HEK293 (cell line): ENCODE measurements around the gene SCUBE1.

ENCODE experiments used
- CTCF ChIA-PET: fragments of 350-600 bp; formaldehyde crosslinking; extraction: SDS; loops from one replicate; lab custom pipeline; 2021; ENCODE audit warnings: antibody characterized with exemption; lab: Yijun Ruan, JAX
- POLR2A ChIA-PET: fragments of 300-600 bp; formaldehyde crosslinking; extraction: SDS; loops from one replicate; lab custom pipeline; 2020; ENCODE audit warnings: antibody characterized with exemption, inconsistent platforms; lab: Yijun Ruan, JAX
- H3K27ac ChIP-seq: fragments of 200-500 bp; sonication (Bioruptor generic); 2 replicates; pipeline ENCODE4 v1.5.1; 2014; ENCODE audit warnings: low read depth, low read length, control low read depth, inconsistent platforms; ENCODE audit errors: extremely low read depth
- H3K36me3 ChIP-seq, 2 experiments: fragments of 200-500 bp in 1 of 2; sonication (Bioruptor generic) in 1 of 2; 1 replicate in 1 of 2; 2 replicates in 1 of 2; pipeline ENCODE4 v1.5.1; 2014 to 2017; ENCODE audit warnings: inconsistent platforms in 2 of 2, low read length in 2 of 2; ENCODE audit not compliant: control insufficient read depth in 2 of 2, insufficient read depth in 1 of 2
- H3K4me1 ChIP-seq: fragments of 200-500 bp; sonication (Bioruptor generic); 2 replicates; pipeline ENCODE4 v1.5.1; 2014; ENCODE audit warnings: mild to moderate bottlenecking, low read length, inconsistent platforms; ENCODE audit not compliant: control insufficient read depth, insufficient read depth
- H3K4me3 ChIP-seq: 2 replicates; pipeline ENCODE4 v1.5.1; 2011; ENCODE audit warnings: low read depth, mild to moderate bottlenecking, control low read depth, low read length, moderate library complexity
- H3K9me3 ChIP-seq: fragments of 200-500 bp; sonication (Bioruptor generic); 2 replicates; pipeline ENCODE4 v1.5.1; 2014; ENCODE audit warnings: low read depth, low read length, inconsistent platforms; ENCODE audit not compliant: control insufficient read depth, insufficient read depth
- EGR2 ChIP-seq: fragments of 450-650 bp; formaldehyde crosslinking; IDR thresholded peaks from 2 replicates; pipeline ENCODE4 v1.5.1; 2016; ENCODE audit warnings: low read depth, missing biosample characterization, missing genetic modification characterization
- KLF1 ChIP-seq: fragments of 450-650 bp; formaldehyde crosslinking; IDR thresholded peaks from 2 replicates; pipeline ENCODE4 v1.5.1; 2016; ENCODE audit warnings: missing biosample characterization, missing genetic modification characterization
- KLF9 ChIP-seq: fragments of 450-650 bp; formaldehyde crosslinking; IDR thresholded peaks from 2 replicates; pipeline ENCODE4 v1.5.1; 2016; ENCODE audit warnings: missing biosample characterization, missing genetic modification characterization, low read depth
- PRDM1 ChIP-seq: fragments of 450-650 bp; formaldehyde crosslinking; IDR thresholded peaks from 2 replicates; pipeline ENCODE4; 2016; ENCODE audit warnings: missing biosample characterization, missing genetic modification characterization
- PRDM10 ChIP-seq: fragments of 450-650 bp; formaldehyde crosslinking; IDR thresholded peaks from 2 replicates; pipeline ENCODE4 v1.5.1; 2016; ENCODE audit warnings: missing biosample characterization, missing genetic modification characterization
- REPIN1 ChIP-seq: fragments of 450-650 bp; formaldehyde crosslinking; IDR thresholded peaks from 2 replicates; pipeline ENCODE4 v1.5.1; 2017; ENCODE audit warnings: missing biosample characterization, missing genetic modification characterization, low read depth
- SP7 ChIP-seq: fragments of 450-650 bp; formaldehyde crosslinking; IDR thresholded peaks from 2 replicates; pipeline ENCODE4 v1.5.1; 2016; ENCODE audit warnings: missing biosample characterization, missing genetic modification characterization
- TCF7L2 ChIP-seq: IDR thresholded peaks from 2 replicates; pipeline ENCODE4 v1.6.1; 2011; ENCODE audit warnings: low read depth, mild to moderate bottlenecking, inconsistent platforms, low read length, moderate library complexity, borderline replicate concordance
- ZBTB26 ChIP-seq: fragments of 450-650 bp; formaldehyde crosslinking; optimal IDR thresholded peaks from 2 replicates; pipeline ENCODE3; 2016; ENCODE audit warnings: missing biosample characterization, mild to moderate bottlenecking, missing genetic modification characterization
- ZNF175 ChIP-seq: fragments of 450-650 bp; formaldehyde crosslinking; IDR thresholded peaks from 2 replicates; pipeline ENCODE4 v1.5.1; 2016; ENCODE audit warnings: missing biosample characterization, missing genetic modification characterization
- ZNF202 ChIP-seq: fragments of 450-650 bp; formaldehyde crosslinking; IDR thresholded peaks from 2 replicates; pipeline ENCODE4 v1.5.1; 2016; ENCODE audit warnings: missing biosample characterization, missing genetic modification characterization, borderline replicate concordance
- ZNF600 ChIP-seq: fragments of 450-650 bp; formaldehyde crosslinking; IDR thresholded peaks from 2 replicates; pipeline ENCODE4 v1.5.1; 2016; ENCODE audit warnings: missing biosample characterization, missing genetic modification characterization
- ZNF654 ChIP-seq: fragments of 450-650 bp; formaldehyde crosslinking; IDR thresholded peaks from 2 replicates; pipeline ENCODE4 v1.5.1; 2016; ENCODE audit warnings: low read depth, missing biosample characterization, missing genetic modification characterization
- ZSCAN30 ChIP-seq: fragments of 450-650 bp; IDR thresholded peaks from 2 replicates; pipeline ENCODE4 v1.5.1; 2018; ENCODE audit warnings: missing biosample characterization, mild to moderate bottlenecking, missing genetic modification characterization, moderate library complexity
- TF ChIP-seq, protein P1 (sequence below): fragments of 450-650 bp; formaldehyde crosslinking; IDR thresholded peaks from 2 replicates; pipeline ENCODE4 v1.5.1; 2016; ENCODE audit warnings: missing biosample characterization, missing genetic modification characterization
- TF ChIP-seq, protein P2 (sequence below): fragments of 450-650 bp; formaldehyde crosslinking; IDR thresholded peaks from 2 replicates; pipeline ENCODE4 v1.5.1; 2016; ENCODE audit warnings: missing biosample characterization, missing genetic modification characterization
- TF ChIP-seq, protein P3 (sequence below): fragments of 450-650 bp; formaldehyde crosslinking; IDR thresholded peaks from 2 replicates; pipeline ENCODE4 v1.5.1; 2016; ENCODE audit warnings: missing biosample characterization, missing genetic modification characterization
- TF ChIP-seq, protein P4 (sequence below): fragments of 450-650 bp; formaldehyde crosslinking; IDR thresholded peaks from 2 replicates; pipeline ENCODE4 v1.5.1; 2016; ENCODE audit warnings: missing biosample characterization, missing genetic modification characterization
- TF ChIP-seq, protein P5 (sequence below): fragments of 450-650 bp; formaldehyde crosslinking; IDR thresholded peaks from 2 replicates; pipeline ENCODE4 v1.5.1; 2016; ENCODE audit warnings: missing biosample characterization, missing genetic modification characterization

The SCUBE1 gene

GRCh38 chr22:43389227-43389836 lies 46.2 kb upstream of the SCUBE1 start (continued):
- TF ChIP-seq ZNF202 (tag by site-specific recombination) (no peak), PRDM10 (tag by site-specific recombination) (no peak)
- TF ChIP-seq, all 188 proteins: peak for 0

- CTCF ChIA-PET, result interaction anchor here (0.5 to 10.2 kb wide), 21 partner anchors 9 to 1238 kb away, joined by 3 to 152 read pairs (median 5); no protein-coding TSS in a partner anchor
- TF ChIP-seq ZSCAN30 (tag by site-specific recombination) (0 out of 2 replicates have a peak, but pooled peaks have one; percentile 30), ZNF175 (tag by site-specific recombination) (no peak), REPIN1 (tag by site-specific recombination) (no peak), ZBTB26 (tag by site-specific recombination) (peak; percentile 34), ZNF600 (peak; percentile 99), KLF9 (tag by site-specific recombination) (peak; percentile 62), SP7 (tag by site-specific recombination) (peak; percentile 27; the same call in 1 of the 2 replicates), PRDM1 (tag by site-specific recombination) (no peak), KLF1 (tag by site-specific recombination) (peak; percentile 64), ZNF654 (tag by site-specific recombination) (peak; percentile 92), TCF7L2 (no peak), EGR2 (peak; percentile 35)
- TF ChIP-seq, protein P1, sequence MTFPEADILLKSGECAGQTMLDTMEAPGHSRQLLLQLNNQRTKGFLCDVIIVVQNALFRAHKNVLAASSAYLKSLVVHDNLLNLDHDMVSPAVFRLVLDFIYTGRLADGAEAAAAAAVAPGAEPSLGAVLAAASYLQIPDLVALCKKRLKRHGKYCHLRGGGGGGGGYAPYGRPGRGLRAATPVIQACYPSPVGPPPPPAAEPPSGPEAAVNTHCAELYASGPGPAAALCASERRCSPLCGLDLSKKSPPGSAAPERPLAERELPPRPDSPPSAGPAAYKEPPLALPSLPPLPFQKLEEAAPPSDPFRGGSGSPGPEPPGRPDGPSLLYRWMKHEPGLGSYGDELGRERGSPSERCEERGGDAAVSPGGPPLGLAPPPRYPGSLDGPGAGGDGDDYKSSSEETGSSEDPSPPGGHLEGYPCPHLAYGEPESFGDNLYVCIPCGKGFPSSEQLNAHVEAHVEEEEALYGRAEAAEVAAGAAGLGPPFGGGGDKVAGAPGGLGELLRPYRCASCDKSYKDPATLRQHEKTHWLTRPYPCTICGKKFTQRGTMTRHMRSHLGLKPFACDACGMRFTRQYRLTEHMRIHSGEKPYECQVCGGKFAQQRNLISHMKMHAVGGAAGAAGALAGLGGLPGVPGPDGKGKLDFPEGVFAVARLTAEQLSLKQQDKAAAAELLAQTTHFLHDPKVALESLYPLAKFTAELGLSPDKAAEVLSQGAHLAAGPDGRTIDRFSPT (tag by site-specific recombination), result 0 out of 2 replicates have a peak, but pooled peaks have one; percentile 48
- TF ChIP-seq, protein P2, sequence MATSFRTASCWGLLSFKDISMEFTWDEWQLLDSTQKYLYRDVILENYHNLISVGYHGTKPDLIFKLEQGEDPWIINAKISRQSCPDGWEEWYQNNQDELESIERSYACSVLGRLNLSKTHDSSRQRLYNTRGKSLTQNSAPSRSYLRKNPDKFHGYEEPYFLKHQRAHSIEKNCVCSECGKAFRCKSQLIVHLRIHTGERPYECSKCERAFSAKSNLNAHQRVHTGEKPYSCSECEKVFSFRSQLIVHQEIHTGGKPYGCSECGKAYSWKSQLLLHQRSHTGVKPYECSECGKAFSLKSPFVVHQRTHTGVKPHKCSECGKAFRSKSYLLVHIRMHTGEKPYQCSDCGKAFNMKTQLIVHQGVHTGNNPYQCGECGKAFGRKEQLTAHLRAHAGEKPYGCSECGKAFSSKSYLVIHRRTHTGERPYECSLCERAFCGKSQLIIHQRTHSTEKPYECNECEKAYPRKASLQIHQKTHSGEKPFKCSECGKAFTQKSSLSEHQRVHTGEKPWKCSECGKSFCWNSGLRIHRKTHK, result no peak
- TF ChIP-seq, protein P3, sequence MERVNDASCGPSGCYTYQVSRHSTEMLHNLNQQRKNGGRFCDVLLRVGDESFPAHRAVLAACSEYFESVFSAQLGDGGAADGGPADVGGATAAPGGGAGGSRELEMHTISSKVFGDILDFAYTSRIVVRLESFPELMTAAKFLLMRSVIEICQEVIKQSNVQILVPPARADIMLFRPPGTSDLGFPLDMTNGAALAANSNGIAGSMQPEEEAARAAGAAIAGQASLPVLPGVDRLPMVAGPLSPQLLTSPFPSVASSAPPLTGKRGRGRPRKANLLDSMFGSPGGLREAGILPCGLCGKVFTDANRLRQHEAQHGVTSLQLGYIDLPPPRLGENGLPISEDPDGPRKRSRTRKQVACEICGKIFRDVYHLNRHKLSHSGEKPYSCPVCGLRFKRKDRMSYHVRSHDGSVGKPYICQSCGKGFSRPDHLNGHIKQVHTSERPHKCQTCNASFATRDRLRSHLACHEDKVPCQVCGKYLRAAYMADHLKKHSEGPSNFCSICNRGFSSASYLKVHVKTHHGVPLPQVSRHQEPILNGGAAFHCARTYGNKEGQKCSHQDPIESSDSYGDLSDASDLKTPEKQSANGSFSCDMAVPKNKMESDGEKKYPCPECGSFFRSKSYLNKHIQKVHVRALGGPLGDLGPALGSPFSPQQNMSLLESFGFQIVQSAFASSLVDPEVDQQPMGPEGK (tag by site-specific recombination), result peak; percentile 76
- TF ChIP-seq, protein P4, sequence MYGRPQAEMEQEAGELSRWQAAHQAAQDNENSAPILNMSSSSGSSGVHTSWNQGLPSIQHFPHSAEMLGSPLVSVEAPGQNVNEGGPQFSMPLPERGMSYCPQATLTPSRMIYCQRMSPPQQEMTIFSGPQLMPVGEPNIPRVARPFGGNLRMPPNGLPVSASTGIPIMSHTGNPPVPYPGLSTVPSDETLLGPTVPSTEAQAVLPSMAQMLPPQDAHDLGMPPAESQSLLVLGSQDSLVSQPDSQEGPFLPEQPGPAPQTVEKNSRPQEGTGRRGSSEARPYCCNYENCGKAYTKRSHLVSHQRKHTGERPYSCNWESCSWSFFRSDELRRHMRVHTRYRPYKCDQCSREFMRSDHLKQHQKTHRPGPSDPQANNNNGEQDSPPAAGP (tag by site-specific recombination), result peak; percentile 76; the same call in 1 of the 2 replicates
- TF ChIP-seq, protein P5, sequence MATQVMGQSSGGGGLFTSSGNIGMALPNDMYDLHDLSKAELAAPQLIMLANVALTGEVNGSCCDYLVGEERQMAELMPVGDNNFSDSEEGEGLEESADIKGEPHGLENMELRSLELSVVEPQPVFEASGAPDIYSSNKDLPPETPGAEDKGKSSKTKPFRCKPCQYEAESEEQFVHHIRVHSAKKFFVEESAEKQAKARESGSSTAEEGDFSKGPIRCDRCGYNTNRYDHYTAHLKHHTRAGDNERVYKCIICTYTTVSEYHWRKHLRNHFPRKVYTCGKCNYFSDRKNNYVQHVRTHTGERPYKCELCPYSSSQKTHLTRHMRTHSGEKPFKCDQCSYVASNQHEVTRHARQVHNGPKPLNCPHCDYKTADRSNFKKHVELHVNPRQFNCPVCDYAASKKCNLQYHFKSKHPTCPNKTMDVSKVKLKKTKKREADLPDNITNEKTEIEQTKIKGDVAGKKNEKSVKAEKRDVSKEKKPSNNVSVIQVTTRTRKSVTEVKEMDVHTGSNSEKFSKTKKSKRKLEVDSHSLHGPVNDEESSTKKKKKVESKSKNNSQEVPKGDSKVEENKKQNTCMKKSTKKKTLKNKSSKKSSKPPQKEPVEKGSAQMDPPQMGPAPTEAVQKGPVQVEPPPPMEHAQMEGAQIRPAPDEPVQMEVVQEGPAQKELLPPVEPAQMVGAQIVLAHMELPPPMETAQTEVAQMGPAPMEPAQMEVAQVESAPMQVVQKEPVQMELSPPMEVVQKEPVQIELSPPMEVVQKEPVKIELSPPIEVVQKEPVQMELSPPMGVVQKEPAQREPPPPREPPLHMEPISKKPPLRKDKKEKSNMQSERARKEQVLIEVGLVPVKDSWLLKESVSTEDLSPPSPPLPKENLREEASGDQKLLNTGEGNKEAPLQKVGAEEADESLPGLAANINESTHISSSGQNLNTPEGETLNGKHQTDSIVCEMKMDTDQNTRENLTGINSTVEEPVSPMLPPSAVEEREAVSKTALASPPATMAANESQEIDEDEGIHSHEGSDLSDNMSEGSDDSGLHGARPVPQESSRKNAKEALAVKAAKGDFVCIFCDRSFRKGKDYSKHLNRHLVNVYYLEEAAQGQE (tag by site-specific recombination), result no peak
Measured at GRCh38 chr22:43388420-43388851, 45.3 kb upstream of the SCUBE1 start.

More at GRCh38 chr22:43388420-43388851, 45.3 kb upstream of the SCUBE1 start:
- POLR2A ChIA-PET, result no interaction called here
- no peaks in the 10 kb centered on the region; the same call in 1 of the 2 replicates for H3K9me3 ChIP-seq
- no peaks in the 10 kb centered on the region for H3K4me1 ChIP-seq
- H3K27ac ChIP-seq, result no peak overlapping the region
- no peak overlapping the region for H3K4me3 ChIP-seq
- no peaks in the 10 kb centered on the region for H3K36me3 ChIP-seq
